ENCODE data around the gene CLEC2A.

Gene CLEC2A

DNA sequence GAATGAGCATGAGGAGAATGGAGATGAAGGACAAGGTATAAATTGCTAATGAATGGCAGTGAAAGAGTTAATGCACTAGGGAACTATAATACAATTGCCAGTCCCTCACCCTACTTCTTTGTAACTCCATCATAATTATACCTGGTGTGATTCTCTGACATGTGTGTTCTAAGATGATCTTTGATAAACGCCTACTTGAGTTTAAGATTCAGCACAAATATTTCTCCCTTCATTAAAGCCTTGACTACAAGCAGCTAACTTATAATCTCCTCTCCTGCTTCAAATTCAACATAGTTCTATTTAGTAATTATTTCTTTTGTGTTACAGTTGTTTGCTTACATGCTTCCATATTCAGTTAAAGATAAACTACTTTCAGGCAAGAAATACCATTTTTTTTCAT is 9.7 kb upstream of the CLEC2A start:
- TF ChIP-seq CSRNP3 (CRISPR knock-in tag; IDR thresholded peaks at IDR 0.05) (no peak), PATZ1 (CRISPR knock-in tag; IDR thresholded peaks at IDR 0.05; ENCODE audit: borderline replicate concordance) (no peak), GLIS3 (CRISPR knock-in tag; IDR thresholded peaks at IDR 0.05) (no peak), ARNTL (CRISPR knock-in tag; IDR thresholded peaks at IDR 0.05; ENCODE audit: borderline replicate concordance, low read depth) (no peak), SNAI2 (CRISPR knock-in tag; IDR thresholded peaks at IDR 0.05) (no peak), ZNF70 (CRISPR knock-in tag; IDR thresholded peaks at IDR 0.05) (no peak), ZFP3 (CRISPR knock-in tag; IDR thresholded peaks at IDR 0.05) (no peak), PPARA (CRISPR knock-in tag; IDR thresholded peaks at IDR 0.05; ENCODE audit: borderline replicate concordance) (no peak), ZFP30 (CRISPR knock-in tag; IDR thresholded peaks at IDR 0.05) (no peak), RARB (CRISPR knock-in tag; IDR thresholded peaks at IDR 0.05) (no peak), ZC3H10 (CRISPR knock-in tag; IDR thresholded peaks at IDR 0.05) (no peak), BACH2 (CRISPR knock-in tag; IDR thresholded peaks at IDR 0.05; ENCODE audit: borderline replicate concordance) (no peak), OSR1 (CRISPR knock-in tag; IDR thresholded peaks at IDR 0.05) (no peak), ESRRG (CRISPR knock-in tag; IDR thresholded peaks at IDR 0.05) (no peak)
- TF ChIP-seq, protein P1, sequence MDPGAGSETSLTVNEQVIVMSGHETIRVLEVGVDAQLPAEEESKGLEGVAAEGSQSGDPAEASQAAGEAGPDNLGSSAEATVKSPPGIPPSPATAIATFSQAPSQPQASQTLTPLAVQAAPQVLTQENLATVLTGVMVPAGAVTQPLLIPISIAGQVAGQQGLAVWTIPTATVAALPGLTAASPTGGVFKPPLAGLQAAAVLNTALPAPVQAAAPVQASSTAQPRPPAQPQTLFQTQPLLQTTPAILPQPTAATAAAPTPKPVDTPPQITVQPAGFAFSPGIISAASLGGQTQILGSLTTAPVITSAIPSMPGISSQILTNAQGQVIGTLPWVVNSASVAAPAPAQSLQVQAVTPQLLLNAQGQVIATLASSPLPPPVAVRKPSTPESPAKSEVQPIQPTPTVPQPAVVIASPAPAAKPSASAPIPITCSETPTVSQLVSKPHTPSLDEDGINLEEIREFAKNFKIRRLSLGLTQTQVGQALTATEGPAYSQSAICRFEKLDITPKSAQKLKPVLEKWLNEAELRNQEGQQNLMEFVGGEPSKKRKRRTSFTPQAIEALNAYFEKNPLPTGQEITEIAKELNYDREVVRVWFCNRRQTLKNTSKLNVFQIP (CRISPR knock-in tag; IDR thresholded peaks at IDR 0.05; ENCODE audit: borderline replicate concordance, low read depth), result no peak
- TF ChIP-seq, protein P2, sequence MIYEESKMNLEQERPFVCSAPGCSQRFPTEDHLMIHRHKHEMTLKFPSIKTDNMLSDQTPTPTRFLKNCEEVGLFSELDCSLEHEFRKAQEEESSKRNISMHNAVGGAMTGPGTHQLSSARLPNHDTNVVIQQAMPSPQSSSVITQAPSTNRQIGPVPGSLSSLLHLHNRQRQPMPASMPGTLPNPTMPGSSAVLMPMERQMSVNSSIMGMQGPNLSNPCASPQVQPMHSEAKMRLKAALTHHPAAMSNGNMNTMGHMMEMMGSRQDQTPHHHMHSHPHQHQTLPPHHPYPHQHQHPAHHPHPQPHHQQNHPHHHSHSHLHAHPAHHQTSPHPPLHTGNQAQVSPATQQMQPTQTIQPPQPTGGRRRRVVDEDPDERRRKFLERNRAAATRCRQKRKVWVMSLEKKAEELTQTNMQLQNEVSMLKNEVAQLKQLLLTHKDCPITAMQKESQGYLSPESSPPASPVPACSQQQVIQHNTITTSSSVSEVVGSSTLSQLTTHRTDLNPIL (CRISPR knock-in tag; IDR thresholded peaks at IDR 0.05; ENCODE audit: low read depth), result no peak
- ATAC-seq, result no peak

- ATAC-seq, result no peak
- no peak for TF ChIP-seq TCF4 (CRISPR knock-in tag; IDR thresholded peaks at IDR 0.05; ENCODE audit: borderline replicate concordance)
- no peak for TF ChIP-seq GLIS3 (CRISPR knock-in tag; IDR thresholded peaks at IDR 0.05)
- no peak for TF ChIP-seq ZC3H10 (CRISPR knock-in tag; IDR thresholded peaks at IDR 0.05)
- no peak for TF ChIP-seq CSDC2 (CRISPR knock-in tag; IDR thresholded peaks at IDR 0.05)
- TF ChIP-seq BACH2 (CRISPR knock-in tag; IDR thresholded peaks at IDR 0.05; ENCODE audit: borderline replicate concordance), result no peak
- no peak for TF ChIP-seq ZNF70 (CRISPR knock-in tag; IDR thresholded peaks at IDR 0.05)
- TF ChIP-seq, protein P3, sequence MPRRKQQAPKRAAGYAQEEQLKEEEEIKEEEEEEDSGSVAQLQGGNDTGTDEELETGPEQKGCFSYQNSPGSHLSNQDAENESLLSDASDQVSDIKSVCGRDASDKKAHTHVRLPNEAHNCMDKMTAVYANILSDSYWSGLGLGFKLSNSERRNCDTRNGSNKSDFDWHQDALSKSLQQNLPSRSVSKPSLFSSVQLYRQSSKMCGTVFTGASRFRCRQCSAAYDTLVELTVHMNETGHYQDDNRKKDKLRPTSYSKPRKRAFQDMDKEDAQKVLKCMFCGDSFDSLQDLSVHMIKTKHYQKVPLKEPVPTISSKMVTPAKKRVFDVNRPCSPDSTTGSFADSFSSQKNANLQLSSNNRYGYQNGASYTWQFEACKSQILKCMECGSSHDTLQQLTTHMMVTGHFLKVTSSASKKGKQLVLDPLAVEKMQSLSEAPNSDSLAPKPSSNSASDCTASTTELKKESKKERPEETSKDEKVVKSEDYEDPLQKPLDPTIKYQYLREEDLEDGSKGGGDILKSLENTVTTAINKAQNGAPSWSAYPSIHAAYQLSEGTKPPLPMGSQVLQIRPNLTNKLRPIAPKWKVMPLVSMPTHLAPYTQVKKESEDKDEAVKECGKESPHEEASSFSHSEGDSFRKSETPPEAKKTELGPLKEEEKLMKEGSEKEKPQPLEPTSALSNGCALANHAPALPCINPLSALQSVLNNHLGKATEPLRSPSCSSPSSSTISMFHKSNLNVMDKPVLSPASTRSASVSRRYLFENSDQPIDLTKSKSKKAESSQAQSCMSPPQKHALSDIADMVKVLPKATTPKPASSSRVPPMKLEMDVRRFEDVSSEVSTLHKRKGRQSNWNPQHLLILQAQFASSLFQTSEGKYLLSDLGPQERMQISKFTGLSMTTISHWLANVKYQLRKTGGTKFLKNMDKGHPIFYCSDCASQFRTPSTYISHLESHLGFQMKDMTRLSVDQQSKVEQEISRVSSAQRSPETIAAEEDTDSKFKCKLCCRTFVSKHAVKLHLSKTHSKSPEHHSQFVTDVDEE (CRISPR knock-in tag; IDR thresholded peaks at IDR 0.05), result no peak
- no peak for TF ChIP-seq PPARA (CRISPR knock-in tag; IDR thresholded peaks at IDR 0.05; ENCODE audit: borderline replicate concordance)
- no peak for TF ChIP-seq RARB (CRISPR knock-in tag; IDR thresholded peaks at IDR 0.05)
- no peak for TF ChIP-seq ZFP3 (CRISPR knock-in tag; IDR thresholded peaks at IDR 0.05)
- TF ChIP-seq ZNF565 (CRISPR knock-in tag; conservative IDR thresholded peaks at IDR 0.05; ENCODE audit: low read depth), result no peak
- no peak for TF ChIP-seq ARNTL (CRISPR knock-in tag; IDR thresholded peaks at IDR 0.05; ENCODE audit: borderline replicate concordance, low read depth)
- no peak for TF ChIP-seq ISL1 (CRISPR knock-in tag; IDR thresholded peaks at IDR 0.05)
- no peak for TF ChIP-seq ZNF8 (CRISPR knock-in tag; IDR thresholded peaks at IDR 0.05)
- no peak for TF ChIP-seq ZFP30 (CRISPR knock-in tag; IDR thresholded peaks at IDR 0.05)
Measured at GRCh38 chr12:9940375-9940774, 8.2 kb upstream of the CLEC2A start.

- TF ChIP-seq ZNF565 (CRISPR knock-in tag; conservative IDR thresholded peaks at IDR 0.05; ENCODE audit: low read depth), result no peak
- TF ChIP-seq PATZ1 (CRISPR knock-in tag; IDR thresholded peaks at IDR 0.05; ENCODE audit: borderline replicate concordance), result no peak
- no peak for TF ChIP-seq OSR1 (CRISPR knock-in tag; IDR thresholded peaks at IDR 0.05)
- no peak for TF ChIP-seq GLIS3 (CRISPR knock-in tag; IDR thresholded peaks at IDR 0.05)
- TF ChIP-seq CSDC2 (CRISPR knock-in tag; IDR thresholded peaks at IDR 0.05), result no peak
- TF ChIP-seq BACH2 (CRISPR knock-in tag; IDR thresholded peaks at IDR 0.05; ENCODE audit: borderline replicate concordance), result no peak
- TF ChIP-seq PPARA (CRISPR knock-in tag; IDR thresholded peaks at IDR 0.05; ENCODE audit: borderline replicate concordance), result no peak
- no peak for TF ChIP-seq ZFP3 (CRISPR knock-in tag; IDR thresholded peaks at IDR 0.05)
- no peak for ATAC-seq
Measured at GRCh38 chr12:9936591-9936990, 4.4 kb upstream of the CLEC2A start.
